Karpas-422 (cell line): ENCODE results near the gene AIFM1. TPM values are rescaled to one million over a fixed set of nuclear protein-coding genes. Genes with fewer than 3 reads are reported as not detected.
A peak's percentile ranks its signal among the peaks of the same experiment; 100 is the strongest.

Source experiments
- DNase-seq: peaks from one replicate; pipeline ENCODE4 v3.0.0-alpha.2; 2015
- H2AFZ ChIP-seq: fragments of 200-600 bp; sonication (generic); 2 replicates; pipeline ENCODE4 v1.6.1; 2014; ENCODE audit warnings: antibody characterized with exemption, low read length, mixed read lengths
- H3K27ac ChIP-seq: fragments of 200-600 bp; sonication (generic); 2 replicates; pipeline ENCODE4 v1.5.1; 2014; ENCODE audit warnings: mild to moderate bottlenecking, low read length, moderate library complexity
- H3K27me3 ChIP-seq: fragments of 200-600 bp; sonication (generic); 2 replicates; pipeline ENCODE4 v1.6.1; 2014; ENCODE audit warnings: low read length, mixed read lengths
- H3K36me3 ChIP-seq: fragments of 200-600 bp; sonication (generic); 2 replicates; pipeline ENCODE4 v1.6.1; 2014; ENCODE audit warnings: low read length, mixed read lengths; ENCODE audit not compliant: insufficient read depth
- H3K4me1 ChIP-seq: fragments of 200-600 bp; sonication (generic); 2 replicates; pipeline ENCODE4 v1.6.1; 2014; ENCODE audit warnings: mild to moderate bottlenecking, low read length, mixed read lengths
- H3K4me2 ChIP-seq: fragments of 200-600 bp; sonication (generic); 2 replicates; pipeline ENCODE4 v1.6.1; 2014; ENCODE audit warnings: low read length, low read depth, mild to moderate bottlenecking; ENCODE audit not compliant: poor library complexity, severe bottlenecking
- H3K4me3 ChIP-seq: fragments of 200-600 bp; sonication (generic); 2 replicates; pipeline ENCODE4 v1.5.1; 2014; ENCODE audit warnings: mild to moderate bottlenecking, antibody characterized with exemption, low read length, mixed read lengths
- H3K79me2 ChIP-seq: fragments of 200-600 bp; sonication (generic); 2 replicates; pipeline ENCODE4 v1.6.1; 2014; ENCODE audit warnings: mild to moderate bottlenecking, low read length, mixed read lengths
- H3K9ac ChIP-seq: fragments of 200-600 bp; sonication (generic); 2 replicates; pipeline ENCODE4 v1.6.0; 2014; ENCODE audit warnings: low read length
- H3K9me2 ChIP-seq: fragments of 200-600 bp; sonication (generic), shearing (Covaris generic); replicated peaks from 2 replicates; pipeline ENCODE4 v1.6.0; 2014; ENCODE audit warnings: mild to moderate bottlenecking, low read length, moderate library complexity; ENCODE audit not compliant: insufficient read depth
- H3K9me3 ChIP-seq: fragments of 300-700, 200-600 bp; sonication (generic); 2 replicates; pipeline ENCODE4 v1.6.1; 2014; ENCODE audit warnings: low read length, mixed read lengths
- H4K20me1 ChIP-seq: fragments of 200-600 bp; sonication (generic); 2 replicates; pipeline ENCODE4 v1.6.1; 2014; ENCODE audit warnings: mild to moderate bottlenecking, antibody characterized with exemption, low read length, low read depth; ENCODE audit not compliant: insufficient read depth
- total RNA-seq: library from RNA; depleted of rRNA; stranded (reverse); fragments of >200 nt; shearing (Covaris generic); gene quantifications from 2 replicates; pipeline ENCODE4 v1.2.3, GENCODE V29; 2014; ENCODE audit warnings: low replicate concordance

Gene AIFM1
- total RNA-seq, 1 experiment from 2014 or later = 25.8 TPM

GRCh38 chrX:130100180-130100579 is 65.5 kb downstream of the AIFM1 start:
- no peak overlapping the region for H3K4me3 ChIP-seq
- no peaks in the 10 kb centered on the region for H3K9me2 ChIP-seq
- DNase-seq = no peak
- H2AFZ ChIP-seq = no peak overlapping the region
- peaks cover 82% of the 10 kb centered on the region for H3K79me2 ChIP-seq
- H3K9me3 ChIP-seq = no peaks in the 10 kb centered on the region
- no peak overlapping the region for H3K27ac ChIP-seq
- H3K27me3 ChIP-seq = no peaks in the 10 kb centered on the region
- no peaks in the 10 kb centered on the region for H3K36me3 ChIP-seq
- no peak overlapping the region for H3K9ac ChIP-seq
- H3K4me1 ChIP-seq = peaks cover 2% of the 10 kb centered on the region; the same call in 1 of the 2 replicates
- no peak overlapping the region for H3K4me2 ChIP-seq
- peaks cover 3% of the 10 kb centered on the region; the same call in 1 of the 2 replicates for H4K20me1 ChIP-seq

- peaks cover 8% of the 10 kb centered on the region; the same call in 1 of the 2 replicates for H4K20me1 ChIP-seq
- H3K9me3 ChIP-seq = no peaks in the 10 kb centered on the region
- H3K79me2 ChIP-seq = peaks cover 70% of the 10 kb centered on the region
- no peaks in the 10 kb centered on the region for H3K9me2 ChIP-seq
- H3K4me1 ChIP-seq = peaks cover 5% of the 10 kb centered on the region
- no peaks in the 10 kb centered on the region for H3K27me3 ChIP-seq
- no peak overlapping the region for H3K4me3 ChIP-seq
- no peak overlapping the region for H3K27ac ChIP-seq
- H3K4me2 ChIP-seq = no peak overlapping the region
- no peaks in the 10 kb centered on the region for H3K36me3 ChIP-seq
- no peak overlapping the region for H2AFZ ChIP-seq
- no peak for DNase-seq
- no peak overlapping the region for H3K9ac ChIP-seq
Observed at GRCh38 chrX:130098210-130098552, 67.5 kb downstream of the AIFM1 start.

- Histone ChIP-seq H3K9ac (no peak overlapping the region), H3K9me2 (no peaks in the 10 kb centered on the region), H3K9me3 (no peaks in the 10 kb centered on the region), H3K4me1 (peaks cover 9% of the 10 kb centered on the region), H3K36me3 (no peaks in the 10 kb centered on the region), H3K79me2 (peaks cover 68% of the 10 kb centered on the region), H2AFZ (no peak overlapping the region), H3K4me3 (no peak overlapping the region), H3K27ac (no peak overlapping the region), H4K20me1 (peaks cover 10% of the 10 kb centered on the region; the same call in 1 of the 2 replicates), H3K27me3 (no peaks in the 10 kb centered on the region), H3K4me2 (no peak overlapping the region)
- DNase-seq = no peak
Observed at GRCh38 chrX:130097507-130098209, 68.0 kb downstream of the AIFM1 start.

- H3K4me2 ChIP-seq = no peak overlapping the region
- H3K4me3 ChIP-seq = no peak overlapping the region
- peaks cover 24% of the 10 kb centered on the region for H3K4me1 ChIP-seq
- H3K9me3 ChIP-seq = no peaks in the 10 kb centered on the region
- H3K9ac ChIP-seq = no peak overlapping the region
- H3K9me2 ChIP-seq = no peaks in the 10 kb centered on the region
- no peaks in the 10 kb centered on the region for H3K27me3 ChIP-seq
- DNase-seq = no peak
- no peak overlapping the region for H2AFZ ChIP-seq
- H3K79me2 ChIP-seq = peaks cover 65% of the 10 kb centered on the region
- no peak overlapping the region for H3K27ac ChIP-seq
- peaks cover 14% of the 10 kb centered on the region; the same call in 1 of the 2 replicates for H4K20me1 ChIP-seq
- no peaks in the 10 kb centered on the region for H3K36me3 ChIP-seq
Observed at GRCh38 chrX:130095249-130096030, 70.2 kb downstream of the AIFM1 start.

- Histone ChIP-seq H3K4me1 (peaks cover 26% of the 10 kb centered on the region), H3K9me2 (no peaks in the 10 kb centered on the region), H3K27me3 (no peaks in the 10 kb centered on the region), H3K4me2 (no peak overlapping the region), H3K4me3 (no peak overlapping the region), H4K20me1 (peaks cover 11% of the 10 kb centered on the region; the same call in 1 of the 2 replicates), H3K9me3 (no peaks in the 10 kb centered on the region), H2AFZ (no peak overlapping the region), H3K9ac (no peak overlapping the region), H3K79me2 (peaks cover 60% of the 10 kb centered on the region), H3K36me3 (no peaks in the 10 kb centered on the region), H3K27ac (no peak overlapping the region)
- DNase-seq = no peak
Observed at GRCh38 chrX:130094696-130095095, 70.9 kb downstream of the AIFM1 start.

GRCh38 chrX:130093271-130093670 is 72.4 kb downstream of the AIFM1 start:
- Histone ChIP-seq H3K27me3 (no peaks in the 10 kb centered on the region), H3K36me3 (no peaks in the 10 kb centered on the region), H3K9me2 (no peaks in the 10 kb centered on the region), H2AFZ (no peak overlapping the region), H3K9ac (0 out of 2 replicates have a peak overlapping the region, but pooled peaks have one; percentile 14), H3K4me2 (no peak overlapping the region), H3K4me3 (no peak overlapping the region), H3K27ac (no peak overlapping the region), H4K20me1 (peaks cover 11% of the 10 kb centered on the region; the same call in 1 of the 2 replicates), H3K9me3 (no peaks in the 10 kb centered on the region), H3K4me1 (peaks cover 30% of the 10 kb centered on the region), H3K79me2 (peaks cover 63% of the 10 kb centered on the region)
- no peak for DNase-seq

GRCh38 chrX:130091980-130092522 is 73.6 kb downstream of the AIFM1 start:
- peak overlapping the region; percentile 65 for H3K4me2 ChIP-seq
- H2AFZ ChIP-seq = no peak overlapping the region
- H3K9me2 ChIP-seq = no peaks in the 10 kb centered on the region
- peaks cover 42% of the 10 kb centered on the region for H3K4me1 ChIP-seq
- H3K36me3 ChIP-seq = no peaks in the 10 kb centered on the region
- peak; percentile 90 for DNase-seq
- 0 out of 2 replicates have a peak, but pooled peaks cover 11% of the 10 kb centered on the region for H4K20me1 ChIP-seq
- peak overlapping the region; percentile 85 for H3K27ac ChIP-seq
- peak overlapping the region; percentile 76 for H3K9ac ChIP-seq
- peak overlapping the region; percentile 67; the same call in 1 of the 2 replicates for H3K4me3 ChIP-seq
- no peaks in the 10 kb centered on the region for H3K27me3 ChIP-seq
- peaks cover 60% of the 10 kb centered on the region for H3K79me2 ChIP-seq
- H3K9me3 ChIP-seq = no peaks in the 10 kb centered on the region

- H4K20me1 ChIP-seq = 0 out of 2 replicates have a peak, but pooled peaks cover 11% of the 10 kb centered on the region
- H3K27ac ChIP-seq = peak overlapping the region; percentile 30; the same call in 1 of the 2 replicates
- no peak overlapping the region for H3K9ac ChIP-seq
- peaks cover 64% of the 10 kb centered on the region for H3K79me2 ChIP-seq
- H3K4me1 ChIP-seq = peaks cover 59% of the 10 kb centered on the region
- H3K9me3 ChIP-seq = no peaks in the 10 kb centered on the region
- no peak for DNase-seq
- no peak overlapping the region for H2AFZ ChIP-seq
- no peaks in the 10 kb centered on the region for H3K36me3 ChIP-seq
- no peaks in the 10 kb centered on the region for H3K9me2 ChIP-seq
- H3K4me3 ChIP-seq = no peak overlapping the region
- no peak overlapping the region for H3K4me2 ChIP-seq
- no peaks in the 10 kb centered on the region for H3K27me3 ChIP-seq
Observed at GRCh38 chrX:130090364-130090763, 75.3 kb downstream of the AIFM1 start.
